Measurements from ENCODE around the gene CD28. TPM values are rescaled to one million over a fixed set of nuclear protein-coding genes. Genes with fewer than 3 reads are reported as not detected.
A peak's percentile ranks its signal among the peaks of the same experiment; 100 is the strongest.

Gene CD28
- total and polyA plus RNA-seq, 2 experiments from 2014 or later = not detected

DNA sequence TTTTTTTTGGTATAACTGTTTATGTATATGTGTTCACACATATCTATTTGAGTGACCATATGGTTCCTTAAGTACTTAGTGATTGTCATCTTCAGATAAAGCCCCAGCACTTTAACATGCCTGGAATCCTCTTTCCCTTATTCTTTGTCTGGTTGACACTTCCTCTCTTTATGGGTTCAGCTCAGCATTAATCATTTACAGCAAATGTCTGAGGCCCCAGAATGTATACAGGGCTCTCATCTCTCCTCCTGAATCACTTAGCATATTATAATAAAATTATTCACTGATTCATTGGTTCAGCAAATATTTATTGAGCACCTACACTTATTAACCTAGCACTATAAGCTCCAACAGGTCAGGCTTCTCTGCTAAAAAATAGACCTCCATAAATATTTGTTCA is 43.5 kb upstream of the CD28 start:
- Histone ChIP-seq H3K36me3 (no peaks in the 10 kb centered on the region), H3K4me1 (ENCODE audit: low read depth) (peaks cover 4% of the 10 kb centered on the region), H3K4me3 (no peak overlapping the region), H3K27ac (no peak overlapping the region), H3K27me3 (no peaks in the 10 kb centered on the region), H3K9me3 (ENCODE audit: low read depth) (no peaks in the 10 kb centered on the region)
- no peak for DNase-seq (ENCODE audit: low read depth in 1 of 2, low spot score in 1 of 2)
- no peak for TF ChIP-seq CTCF (IDR thresholded peaks at IDR 0.05; ENCODE audit: low read depth, low read length)

DNA sequence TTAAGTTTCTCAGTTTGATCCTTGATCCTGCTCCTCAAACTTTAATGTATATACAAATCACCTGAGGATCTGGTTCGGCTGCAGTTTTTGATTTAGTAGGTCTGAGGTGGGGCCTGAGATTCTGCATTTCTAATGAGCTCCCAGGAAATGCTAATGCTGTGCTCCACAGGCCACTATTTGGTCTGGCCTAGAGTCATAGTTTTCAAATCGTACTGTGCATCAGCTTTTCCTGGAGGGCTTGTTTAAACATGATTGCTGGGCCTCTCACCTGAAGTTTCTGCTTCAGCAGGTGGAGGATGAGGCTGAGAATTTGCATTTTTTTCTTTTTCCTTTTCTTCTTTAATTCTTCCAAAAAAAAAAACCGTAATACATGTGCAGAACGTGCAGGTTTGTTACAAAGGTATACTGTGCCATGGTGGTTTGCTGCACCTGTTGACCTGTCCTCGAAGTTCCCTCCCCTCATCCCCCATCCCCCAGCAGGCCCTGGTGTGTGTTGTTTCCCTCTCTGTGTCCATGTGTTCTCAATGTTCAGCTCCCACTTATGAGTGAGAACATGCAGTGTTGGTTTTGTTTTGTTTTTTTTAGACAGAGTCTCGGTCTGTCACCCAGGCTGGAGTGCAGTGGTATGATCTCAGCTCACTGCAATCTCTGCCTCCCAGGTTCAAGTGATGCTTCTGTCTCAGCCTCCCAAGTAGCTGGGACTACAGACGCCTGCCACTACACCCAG is 42.2 kb upstream of the CD28 start:
- no peak for TF ChIP-seq CTCF (IDR thresholded peaks at IDR 0.05; ENCODE audit: low read depth, low read length)
- Histone ChIP-seq H3K27ac (no peak overlapping the region), H3K4me3 (no peak overlapping the region), H3K36me3 (no peaks in the 10 kb centered on the region), H3K4me1 (ENCODE audit: low read depth) (peaks cover 4% of the 10 kb centered on the region), H3K9me3 (ENCODE audit: low read depth) (no peaks in the 10 kb centered on the region), H3K27me3 (no peaks in the 10 kb centered on the region)
- no peak for DNase-seq (ENCODE audit: low read depth in 1 of 2, low spot score in 1 of 2)

DNA sequence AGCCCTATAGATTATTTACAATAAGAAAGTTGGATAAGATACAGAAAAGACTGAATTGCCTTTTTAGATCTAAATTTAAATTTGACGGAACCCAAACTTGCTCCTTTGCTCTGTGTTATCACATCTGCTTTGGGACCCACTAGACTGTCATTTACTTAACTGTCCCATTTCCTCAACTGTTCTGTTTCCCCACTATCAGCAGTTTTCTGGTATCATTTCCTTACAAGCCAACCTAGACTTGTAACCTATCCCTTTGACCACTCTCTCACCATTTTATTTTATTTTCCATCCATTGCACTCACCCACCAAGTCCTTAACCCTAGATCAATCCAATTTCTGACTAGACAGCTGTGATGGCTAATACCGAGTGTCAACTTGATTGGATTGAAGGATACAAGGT is 38.6 kb upstream of the CD28 start:
- H3K4me1 ChIP-seq (ENCODE audit: low read depth) = peaks cover 4% of the 10 kb centered on the region
- DNase-seq (ENCODE audit: low read depth in 1 of 2, low spot score in 1 of 2) = no peak
- H3K9me3 ChIP-seq (ENCODE audit: low read depth) = no peaks in the 10 kb centered on the region
- TF ChIP-seq CTCF (IDR thresholded peaks at IDR 0.05; ENCODE audit: low read depth, low read length) = no peak
- H3K36me3 ChIP-seq = no peaks in the 10 kb centered on the region
- no peaks in the 10 kb centered on the region for H3K27me3 ChIP-seq
- H3K27ac ChIP-seq = no peak overlapping the region
- H3K4me3 ChIP-seq = no peak overlapping the region

DNA sequence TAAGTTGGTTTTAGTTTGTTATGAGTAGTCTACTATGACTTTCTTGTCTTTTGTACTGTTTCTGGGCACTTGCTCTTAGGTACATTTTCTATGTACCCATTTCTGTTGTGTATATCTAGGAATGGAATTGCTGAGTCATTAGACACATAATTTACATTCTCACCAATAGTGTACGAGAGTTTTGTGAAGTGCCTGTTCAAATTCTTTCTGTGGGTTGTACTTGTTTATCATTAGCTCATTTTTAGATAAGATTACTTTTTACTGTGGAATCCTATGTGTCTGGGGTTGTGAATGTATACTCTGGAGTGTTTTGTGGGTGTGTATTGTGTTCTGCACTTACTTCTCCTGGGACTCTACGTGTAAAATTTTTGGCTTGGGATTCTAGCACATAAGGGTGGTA is 36.6 kb upstream of the CD28 start:
- DNase-seq (ENCODE audit: low read depth in 1 of 2, low spot score in 1 of 2) = peak in 1 of 2 donors; percentile 68
- Histone ChIP-seq H3K36me3 (no peaks in the 10 kb centered on the region), H3K4me3 (no peak overlapping the region), H3K4me1 (ENCODE audit: low read depth) (no peaks in the 10 kb centered on the region), H3K9me3 (ENCODE audit: low read depth) (no peaks in the 10 kb centered on the region), H3K27me3 (no peaks in the 10 kb centered on the region), H3K27ac (no peak overlapping the region)
- no peak for TF ChIP-seq CTCF (IDR thresholded peaks at IDR 0.05; ENCODE audit: low read depth, low read length)

DNA sequence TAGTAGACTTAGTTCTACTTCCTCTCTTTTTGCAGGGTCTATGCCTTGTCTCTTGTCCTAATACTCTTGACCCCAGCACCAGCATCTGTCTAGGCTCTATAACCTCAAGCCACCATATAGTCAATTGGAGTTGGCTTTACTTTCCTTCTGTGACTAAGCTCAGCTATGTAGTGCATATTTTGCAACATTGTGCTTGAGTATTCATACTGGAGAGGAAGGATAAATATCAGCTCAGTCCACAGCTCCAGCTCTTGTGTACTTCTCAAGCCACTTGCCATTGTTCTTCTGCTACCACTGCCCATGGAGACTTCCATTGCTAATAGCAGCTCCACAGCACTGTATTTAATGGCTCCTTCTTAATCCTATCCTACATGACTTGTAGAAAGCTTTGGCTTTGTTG is 35.5 kb upstream of the CD28 start:
- Histone ChIP-seq H3K4me3 (no peak overlapping the region), H3K4me1 (ENCODE audit: low read depth) (no peaks in the 10 kb centered on the region), H3K27ac (no peak overlapping the region), H3K36me3 (no peaks in the 10 kb centered on the region), H3K27me3 (no peaks in the 10 kb centered on the region), H3K9me3 (ENCODE audit: low read depth) (no peaks in the 10 kb centered on the region)
- TF ChIP-seq CTCF (IDR thresholded peaks at IDR 0.05; ENCODE audit: low read depth, low read length) = no peak
- peak in 1 of 2 donors; percentile 50 for DNase-seq (ENCODE audit: low read depth in 1 of 2, low spot score in 1 of 2)
